Tibial nerve (tissue), 4 donors: ENCODE results near the gene PPIA. TPM values are rescaled to one million over a fixed set of nuclear protein-coding genes. Genes with fewer than 3 reads are reported as not detected.
"Not testable (repeated sequence)": the region's sequence is repeated elsewhere in the genome, so short reads cannot be mapped to it uniquely, and the experiment has no call there.

Source experiments
- DNase-seq, 2 donors: peaks; one replicate each; pipeline ENCODE4 v3.0.0-alpha.2; 2019; ENCODE audit warnings: low spot score in 2 of 2
- H3K27ac ChIP-seq, 4 donors: fragments of 200-600 bp; sonication (generic) in 3 of 4; one replicate each; pipeline ENCODE4 v1.5.1; 2017 to 2019; ENCODE audit warnings: mild to moderate bottlenecking in 1 of 4
- H3K27me3 ChIP-seq, 2 donors: fragments of 200-600 bp; sonication (generic) in 1 of 2; one replicate each; pipeline versions ENCODE4 v1.5.1 to v1.6.0; 2017 to 2019
- H3K36me3 ChIP-seq, 3 donors: fragments of 200-600 bp; sonication (generic); one replicate each; pipeline ENCODE4 v1.5.1; 2018 to 2019
- H3K4me1 ChIP-seq, 4 donors: fragments of 200-600 bp; sonication (generic) in 3 of 4; one replicate each; pipeline ENCODE4 v1.5.1; 2017 to 2019
- H3K4me3 ChIP-seq, 4 donors: fragments of 200-600 bp; sonication (generic) in 3 of 4; one replicate each; pipeline ENCODE4 v1.5.1; 2017 to 2019; ENCODE audit warnings: mild to moderate bottlenecking in 1 of 4, moderate library complexity in 1 of 4
- H3K9me3 ChIP-seq, 4 donors: fragments of 200-600 bp; sonication (generic) in 3 of 4; one replicate each; pipeline ENCODE4 v1.5.1; 2017 to 2019
- CTCF ChIP-seq, 5 experiments: fragments of 200-600 bp in 3 of 5; fragments of 450-650 bp in 2 of 5; sonication (generic) in 3 of 5; IDR thresholded peaks; one replicate each; pipeline ENCODE4 v1.5.1; 2016 to 2019; ENCODE audit warnings: antibody characterized with exemption in 5 of 5, mild to moderate bottlenecking in 3 of 5, moderate library complexity in 2 of 5
- EP300 ChIP-seq, 2 donors: sonication (generic); formaldehyde crosslinking; IDR thresholded peaks; one replicate each; pipeline ENCODE4 v1.6.1; 2017; ENCODE audit warnings: antibody characterized with exemption in 2 of 2, mild to moderate bottlenecking in 1 of 2
- POLR2A ChIP-seq, 2 donors: fragments of 450-650 bp; IDR thresholded peaks; one replicate each; pipeline ENCODE4 v1.6.1; 2017; ENCODE audit warnings: antibody characterized with exemption in 2 of 2, mild to moderate bottlenecking in 2 of 2, moderate library complexity in 2 of 2
- WGBS, 2 donors: methylation state at CpG; one replicate each; pipeline ENCODE4 v1.1.5; 2018; 5-methylcytosine and 5-hydroxymethylcytosine counted together
- total RNA-seq, 4 donors: library from RNA; depleted of rRNA; stranded (reverse); fragments of >200 nt; gene quantifications; one replicate each; pipeline ENCODE4 v1.1.0, GENCODE V29; 2016

Gene PPIA
- total RNA-seq, 4 donors from 2014 or later, result 803 to 1,127 (median 967) TPM

GRCh38 chr7:44771358-44771757 lies 25.1 kb upstream of the PPIA start:
- no peak for DNase-seq
- Histone ChIP-seq H3K27ac (peak overlapping the region in 1 of 4 donors; percentile 79), H3K36me3 (peaks cover 0 to 17% (median 0%) of the 10 kb centered on the region in 3 donors), H3K9me3 (no peaks in the 10 kb centered on the region), H3K4me1 (peaks cover 0 to 36% (median 22%) of the 10 kb centered on the region in 4 donors), H3K27me3 (peaks cover 0 to 4% of the 10 kb centered on the region in 2 donors), H3K4me3 (no peak overlapping the region)
- TF ChIP-seq CTCF (IDR thresholded peaks at IDR 0.05) (no peak), EP300 (IDR thresholded peaks at IDR 0.05) (no peak), POLR2A (IDR thresholded peaks at IDR 0.05) (no peak)
- 55 to 56% methylated on average over 3 of the region's 3 CpGs for WGBS, 2 donors

GRCh38 chr7:44772440-44772839 lies 24.0 kb upstream of the PPIA start:
- TF ChIP-seq EP300 (IDR thresholded peaks at IDR 0.05), result no peak
- no peak for TF ChIP-seq POLR2A (IDR thresholded peaks at IDR 0.05)
- no peak for TF ChIP-seq CTCF (IDR thresholded peaks at IDR 0.05)
- peaks cover 0 to 6% (median 0%) of the 10 kb centered on the region in 3 donors for H3K36me3 ChIP-seq
- 68 to 69% methylated on average over 6 of the region's 6 CpGs for WGBS, 2 donors
- no peaks in the 10 kb centered on the region for H3K9me3 ChIP-seq
- H3K27ac ChIP-seq, result no peak overlapping the region
- H3K4me3 ChIP-seq, result no peak overlapping the region
- H3K4me1 ChIP-seq, result peaks cover 0 to 34% (median 22%) of the 10 kb centered on the region in 4 donors
- DNase-seq, result no peak
- peaks cover 0 to 4% of the 10 kb centered on the region in 2 donors for H3K27me3 ChIP-seq

GRCh38 chr7:44772867-44773266 lies 23.6 kb upstream of the PPIA start:
- DNase-seq, result no peak
- Histone ChIP-seq H3K9me3 (no peaks in the 10 kb centered on the region), H3K4me1 (peaks cover 0 to 30% (median 20%) of the 10 kb centered on the region in 4 donors), H3K27ac (no peak overlapping the region), H3K36me3 (peaks cover 0 to 2% (median 0%) of the 10 kb centered on the region in 3 donors), H3K4me3 (no peak overlapping the region), H3K27me3 (peaks cover 0 to 4% of the 10 kb centered on the region in 2 donors)
- WGBS, 2 donors, result 79 to 82% methylated on average over 9 to 10 of the region's 10 CpGs
- TF ChIP-seq EP300 (IDR thresholded peaks at IDR 0.05), result no peak
- TF ChIP-seq POLR2A (IDR thresholded peaks at IDR 0.05), result no peak

- not testable (repeated sequence) for DNase-seq, H3K4me3 ChIP-seq, H3K36me3 ChIP-seq, H3K27me3 ChIP-seq, H3K9me3 ChIP-seq, H3K27ac ChIP-seq
- H3K4me1 ChIP-seq, result peaks cover 0 to 14% (median 8%) of the 10 kb centered on the region in 4 donors
- WGBS, 2 donors, result 77% methylated on average over 3 of the region's 3 CpGs
Measured at GRCh38 chr7:44774486-44774885, 22.0 kb upstream of the PPIA start.

- DNase-seq, result no peak
- Histone ChIP-seq H3K27me3 (peaks cover 0 to 4% of the 10 kb centered on the region in 2 donors), H3K9me3 (no peaks in the 10 kb centered on the region), H3K36me3 (no peaks in the 10 kb centered on the region), H3K27ac (no peak overlapping the region), H3K4me1 (peaks cover 0 to 4% (median 1%) of the 10 kb centered on the region in 4 donors), H3K4me3 (no peak overlapping the region)
- TF ChIP-seq EP300 (IDR thresholded peaks at IDR 0.05) (no peak), CTCF (IDR thresholded peaks at IDR 0.05) (no peak), POLR2A (IDR thresholded peaks at IDR 0.05) (no peak)
- 84 to 86% methylated on average over 6 of the region's 6 CpGs for WGBS, 2 donors
Measured at GRCh38 chr7:44775383-44776107, 20.9 kb upstream of the PPIA start.

- Histone ChIP-seq H3K4me1 (no peaks in the 10 kb centered on the region), H3K4me3 (no peak overlapping the region), H3K36me3 (no peaks in the 10 kb centered on the region), H3K9me3 (no peaks in the 10 kb centered on the region), H3K27ac (no peak overlapping the region), H3K27me3 (peaks cover 0 to 4% of the 10 kb centered on the region in 2 donors)
- DNase-seq, result no peak
- TF ChIP-seq POLR2A (IDR thresholded peaks at IDR 0.05) (no peak), EP300 (IDR thresholded peaks at IDR 0.05) (no peak), CTCF (IDR thresholded peaks at IDR 0.05) (no peak)
- WGBS, 2 donors, result 80 to 82% methylated on average over 3 of the region's 3 CpGs
Measured at GRCh38 chr7:44776211-44776610, 20.3 kb upstream of the PPIA start.
